Measurements from ENCODE around the gene LHCGR.
"Not testable (repeated sequence)": the region's sequence is repeated elsewhere in the genome, so short reads cannot be mapped to it uniquely, and the experiment has no call there.

Gene LHCGR

GRCh38 chr2:48709096-48710034 is 46.2 kb downstream of the LHCGR start:
- DNase-seq (ENCODE audit: low read depth) = no peak

GRCh38 chr2:48707466-48707865 is 48.1 kb downstream of the LHCGR start:
- no peak for DNase-seq (ENCODE audit: low read depth)

- DNase-seq (ENCODE audit: low read depth) = not testable (repeated sequence)
Measured at GRCh38 chr2:48703621-48704020, 51.9 kb downstream of the LHCGR start.

- DNase-seq (ENCODE audit: low read depth) = no peak
Measured at GRCh38 chr2:48699348-48699930, 56.1 kb downstream of the LHCGR start.

- DNase-seq (ENCODE audit: low read depth) = no peak
Measured at GRCh38 chr2:48696881-48697280, 58.6 kb downstream of the LHCGR start.

GRCh38 chr2:48695991-48696390 is 59.5 kb downstream of the LHCGR start:
- no peak for DNase-seq (ENCODE audit: low read depth)

GRCh38 chr2:48694149-48694548 is 61.4 kb downstream of the LHCGR start:
- DNase-seq (ENCODE audit: low read depth) = no peak

- no peak for DNase-seq (ENCODE audit: low read depth)
Measured at GRCh38 chr2:48693645-48694044, 61.9 kb downstream of the LHCGR start.

- no peak for DNase-seq (ENCODE audit: low read depth)
Measured at GRCh38 chr2:48693066-48693465, 62.5 kb downstream of the LHCGR start.

- no peak for DNase-seq (ENCODE audit: low read depth)
Measured at GRCh38 chr2:48691935-48692691, 63.4 kb downstream of the LHCGR start.

GRCh38 chr2:48685126-48685525 is 70.4 kb downstream of the LHCGR start:
- no peak for DNase-seq (ENCODE audit: low read depth)

- DNase-seq (ENCODE audit: low read depth) = no peak
Measured at GRCh38 chr2:48677450-48677849, 78.1 kb downstream of the LHCGR start.

GRCh38 chr2:48674933-48675332 is 80.6 kb downstream of the LHCGR start:
- DNase-seq (ENCODE audit: low read depth) = no peak

GRCh38 chr2:48673581-48673980 is 81.9 kb downstream of the LHCGR start:
- DNase-seq (ENCODE audit: low read depth) = no peak

GRCh38 chr2:48668992-48669391 is 86.5 kb downstream of the LHCGR start:
- no peak for DNase-seq (ENCODE audit: low read depth)

GRCh38 chr2:48651158-48651790 is 104.2 kb downstream of the LHCGR start:
- DNase-seq (ENCODE audit: low read depth) = no peak

- DNase-seq (ENCODE audit: low read depth) = no peak
Measured at GRCh38 chr2:48638261-48638660, 117.3 kb downstream of the LHCGR start.
